Measurements from ENCODE around the gene OBSCN.

DNA sequence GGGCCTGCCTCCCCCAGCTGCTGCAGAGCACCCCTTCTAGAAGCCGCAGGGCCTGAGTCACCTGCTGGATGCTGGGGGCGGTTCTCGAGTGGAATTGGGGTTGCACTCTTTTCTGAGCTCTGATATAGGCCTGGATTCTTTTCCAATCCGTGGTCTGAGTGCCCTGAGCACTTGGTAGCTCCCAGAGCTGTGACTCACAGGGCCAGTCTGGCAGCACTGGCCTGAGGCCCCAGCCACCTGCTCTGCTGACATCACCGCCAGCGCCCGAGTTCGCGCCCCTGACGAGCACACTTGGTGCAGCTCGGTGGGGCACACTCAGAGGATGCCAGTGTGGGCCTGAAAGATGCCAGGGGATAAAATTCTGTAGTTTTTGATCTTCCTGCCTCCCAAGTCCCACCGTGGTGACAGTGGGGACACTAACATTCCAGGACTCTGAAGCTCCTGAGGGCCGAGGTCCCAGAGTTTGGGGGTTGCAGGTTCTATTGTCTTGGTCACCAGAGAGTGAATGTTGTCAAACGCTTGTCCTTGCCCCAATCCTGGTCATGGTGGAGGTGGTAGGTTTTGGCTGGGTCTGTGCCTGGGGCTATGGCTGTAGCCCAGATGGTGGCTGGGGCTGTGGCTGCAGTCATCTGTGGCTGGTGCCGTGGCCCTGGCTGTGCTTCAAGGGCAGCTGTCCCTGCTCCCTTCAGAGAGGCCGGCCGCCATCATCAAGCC, 74.6 kb downstream of the OBSCN start:
- TF ChIP-seq, protein P1, sequence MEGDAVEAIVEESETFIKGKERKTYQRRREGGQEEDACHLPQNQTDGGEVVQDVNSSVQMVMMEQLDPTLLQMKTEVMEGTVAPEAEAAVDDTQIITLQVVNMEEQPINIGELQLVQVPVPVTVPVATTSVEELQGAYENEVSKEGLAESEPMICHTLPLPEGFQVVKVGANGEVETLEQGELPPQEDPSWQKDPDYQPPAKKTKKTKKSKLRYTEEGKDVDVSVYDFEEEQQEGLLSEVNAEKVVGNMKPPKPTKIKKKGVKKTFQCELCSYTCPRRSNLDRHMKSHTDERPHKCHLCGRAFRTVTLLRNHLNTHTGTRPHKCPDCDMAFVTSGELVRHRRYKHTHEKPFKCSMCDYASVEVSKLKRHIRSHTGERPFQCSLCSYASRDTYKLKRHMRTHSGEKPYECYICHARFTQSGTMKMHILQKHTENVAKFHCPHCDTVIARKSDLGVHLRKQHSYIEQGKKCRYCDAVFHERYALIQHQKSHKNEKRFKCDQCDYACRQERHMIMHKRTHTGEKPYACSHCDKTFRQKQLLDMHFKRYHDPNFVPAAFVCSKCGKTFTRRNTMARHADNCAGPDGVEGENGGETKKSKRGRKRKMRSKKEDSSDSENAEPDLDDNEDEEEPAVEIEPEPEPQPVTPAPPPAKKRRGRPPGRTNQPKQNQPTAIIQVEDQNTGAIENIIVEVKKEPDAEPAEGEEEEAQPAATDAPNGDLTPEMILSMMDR (IDR thresholded peaks at IDR 0.05) = no peak
- no peak for TF ChIP-seq EZH2 (IDR thresholded peaks at IDR 0.05)
